DND-41 (cell line): ENCODE measurements around the gene SORBS1.

Experiments used
- EZH2 ChIP-seq: IDR thresholded peaks from 3 replicates; pipeline ENCODE4 v1.6.1; 2012; ENCODE audit warnings: borderline replicate concordance, low read depth, mild to moderate bottlenecking, moderate library complexity, low read length, inconsistent platforms; ENCODE audit not compliant: severe bottlenecking
- TF ChIP-seq, protein P1 (sequence below): IDR thresholded peaks from 2 replicates; pipeline ENCODE4 v1.5.1; 2012; ENCODE audit warnings: borderline replicate concordance, low read length, moderate library complexity, mild to moderate bottlenecking; ENCODE audit not compliant: poor library complexity, severe bottlenecking; ENCODE audit errors: extremely low read depth

DNA sequence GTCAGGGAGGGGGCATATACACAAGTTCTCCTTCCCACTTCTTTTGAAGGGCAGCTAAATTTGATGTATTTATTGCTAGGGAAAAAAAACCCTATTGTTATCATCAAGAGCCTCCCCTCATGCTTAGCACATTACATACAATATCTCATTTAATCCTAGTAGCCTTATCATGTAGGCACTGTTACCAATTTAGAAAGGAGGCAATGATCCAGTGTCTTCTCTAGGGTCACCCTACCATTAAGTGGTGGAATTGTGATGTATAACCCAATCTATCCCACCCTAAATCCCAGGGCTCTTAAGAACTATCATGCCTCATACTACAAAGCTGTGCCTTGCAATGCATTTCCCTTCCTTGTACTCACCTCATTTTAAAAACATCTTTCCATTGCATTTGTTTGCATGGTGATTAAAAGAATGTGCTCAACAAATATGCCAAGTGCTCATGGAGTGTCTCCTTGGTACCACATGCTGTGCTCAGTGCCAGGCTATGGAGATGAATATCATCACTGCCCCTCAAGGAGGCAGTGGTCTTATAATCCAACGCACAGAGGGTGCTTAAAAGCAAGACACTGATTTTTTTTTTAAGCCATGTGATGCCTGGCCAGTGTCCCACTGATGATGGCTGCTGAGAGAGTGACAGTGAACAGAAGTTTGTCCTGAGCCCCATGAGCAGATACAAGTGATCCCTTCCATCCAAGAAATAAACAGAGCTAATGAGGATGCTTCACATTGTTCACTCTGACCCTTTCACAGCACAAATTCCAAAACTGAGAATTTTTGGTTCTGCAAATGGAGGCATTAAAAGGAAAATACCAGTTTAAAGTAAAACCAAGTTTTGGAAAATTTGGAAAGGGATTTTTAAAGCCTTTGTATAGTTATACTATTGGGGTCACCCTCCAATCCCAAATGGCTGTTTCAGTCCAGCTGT lies 98.2 kb downstream of the SORBS1 start:
- TF ChIP-seq, protein P1, sequence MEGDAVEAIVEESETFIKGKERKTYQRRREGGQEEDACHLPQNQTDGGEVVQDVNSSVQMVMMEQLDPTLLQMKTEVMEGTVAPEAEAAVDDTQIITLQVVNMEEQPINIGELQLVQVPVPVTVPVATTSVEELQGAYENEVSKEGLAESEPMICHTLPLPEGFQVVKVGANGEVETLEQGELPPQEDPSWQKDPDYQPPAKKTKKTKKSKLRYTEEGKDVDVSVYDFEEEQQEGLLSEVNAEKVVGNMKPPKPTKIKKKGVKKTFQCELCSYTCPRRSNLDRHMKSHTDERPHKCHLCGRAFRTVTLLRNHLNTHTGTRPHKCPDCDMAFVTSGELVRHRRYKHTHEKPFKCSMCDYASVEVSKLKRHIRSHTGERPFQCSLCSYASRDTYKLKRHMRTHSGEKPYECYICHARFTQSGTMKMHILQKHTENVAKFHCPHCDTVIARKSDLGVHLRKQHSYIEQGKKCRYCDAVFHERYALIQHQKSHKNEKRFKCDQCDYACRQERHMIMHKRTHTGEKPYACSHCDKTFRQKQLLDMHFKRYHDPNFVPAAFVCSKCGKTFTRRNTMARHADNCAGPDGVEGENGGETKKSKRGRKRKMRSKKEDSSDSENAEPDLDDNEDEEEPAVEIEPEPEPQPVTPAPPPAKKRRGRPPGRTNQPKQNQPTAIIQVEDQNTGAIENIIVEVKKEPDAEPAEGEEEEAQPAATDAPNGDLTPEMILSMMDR, result no peak
- no peak for TF ChIP-seq EZH2
